Body of pancreas (tissue), 4 donors: ENCODE data around the gene NPAS2. TPM values are rescaled to one million over a fixed set of nuclear protein-coding genes. Genes with fewer than 3 reads are reported as not detected.
A peak's percentile ranks its signal among the peaks of the same experiment; 100 is the strongest.

ENCODE experiments used
- ATAC-seq: fragments of 150-250 bp; one replicate; pipeline ENCODE4 v1.9.1; 2016
- DNase-seq, 4 donors: peaks; one replicate each; pipeline ENCODE4 v3.0.0-alpha.2; 2019
- H3K27ac ChIP-seq, 4 donors: fragments of 200-600 bp; sonication (generic); 1 replicate in 3 of 4; 2 replicates in 1 of 4; pipeline versions ENCODE4 v1.5.1 to v1.6.1; 2016 to 2019; ENCODE audit warnings: mild to moderate bottlenecking in 1 of 4, mixed read lengths in 1 of 4, moderate library complexity in 1 of 4
- H3K27me3 ChIP-seq, 2 donors: fragments of 200-600 bp; sonication (generic); one replicate each; pipeline ENCODE4 v1.6.0; 2016; ENCODE audit warnings: mild to moderate bottlenecking in 1 of 2
- H3K36me3 ChIP-seq, 2 donors: fragments of 200-600 bp; sonication (generic); replicated peaks in 1 of 2; 2 replicates each; pipeline ENCODE4 v1.5.1; 2016; ENCODE audit warnings: low read depth in 2 of 2; ENCODE audit not compliant: insufficient read depth in 1 of 2
- H3K4me1 ChIP-seq: fragments of 200-600 bp; sonication (generic); one replicate; pipeline ENCODE4 v1.6.0; 2016
- H3K4me3 ChIP-seq, 2 donors: fragments of 200-600 bp; sonication (generic); 1 replicate in 1 of 2; 2 replicates in 1 of 2; pipeline ENCODE4 v1.5.1; 2016 to 2019
- H3K9me3 ChIP-seq, 3 donors: fragments of 200-600 bp; sonication (generic); 1 replicate in 2 of 3; 2 replicates in 1 of 3; pipeline ENCODE4 v1.5.1; 2016
- CTCF ChIP-seq, 7 experiments: fragments of 450-650 bp in 4 of 7; fragments of 200-600 bp in 3 of 7; sonication (generic) in 3 of 7; IDR thresholded peaks; one replicate each; pipeline ENCODE4 v1.5.1; 2016 to 2019; ENCODE audit warnings: antibody characterized with exemption in 7 of 7
- POLR2A ChIP-seq, 3 donors: fragments of 450-650 bp; IDR thresholded peaks; one replicate each; pipeline ENCODE4 v1.6.1; 2016; ENCODE audit warnings: antibody characterized with exemption in 3 of 3, mild to moderate bottlenecking in 2 of 3
- WGBS, 2 donors: methylation state at CpG; one replicate each; pipeline ENCODE4 v1.1.5; 2017; 5-methylcytosine and 5-hydroxymethylcytosine counted together
- intact Hi-C: fragments of 100-400 bp; cut with DNase I; formaldehyde crosslinking; loops from one replicate; pipeline ENCODE4 v1.15.1; 2023
- total RNA-seq, 2 donors: library from RNA; depleted of rRNA; stranded (reverse); fragments of >200 nt; gene quantifications; one replicate each; pipeline ENCODE4 v1.1.0, GENCODE V29; 2016

The NPAS2 gene
- total RNA-seq, 2 donors from 2014 or later = 32.7 to 51.7 TPM

- intact Hi-C loops = loop anchor here (10.0 kb wide), 1 partner anchor 71 kb away; the partner anchor contains the start of gene NPAS2
- Histone ChIP-seq H3K4me1 (peaks cover 27% of the 10 kb centered on the region), H3K9me3 (no peaks in the 10 kb centered on the region), H3K36me3 (no peaks in the 10 kb centered on the region), H3K27me3 (no peaks in the 10 kb centered on the region), H3K27ac (peak overlapping the region in 2 of 4 donors; percentile 41 to 43), H3K4me3 (no peak overlapping the region)
- WGBS, 2 donors = 53 to 72% methylated on average over 2 to 3 of the region's 3 CpGs
- ATAC-seq = no peak
- TF ChIP-seq POLR2A (IDR thresholded peaks at IDR 0.05) (no peak), CTCF (IDR thresholded peaks at IDR 0.05) (no peak)
- DNase-seq = no peak
These were observed 76.2 kb downstream of the NPAS2 start for GRCh38 chr2:100895934-100896685.

- Histone ChIP-seq H3K27me3 (no peaks in the 10 kb centered on the region), H3K27ac (no peak overlapping the region), H3K9me3 (no peaks in the 10 kb centered on the region), H3K4me3 (no peak overlapping the region), H3K36me3 (no peaks in the 10 kb centered on the region), H3K4me1 (peaks cover 35% of the 10 kb centered on the region)
- no peak for ATAC-seq
- no peak for TF ChIP-seq POLR2A (IDR thresholded peaks at IDR 0.05)
- no peak for TF ChIP-seq CTCF (IDR thresholded peaks at IDR 0.05)
- intact Hi-C loops = loop anchor here (10.0 kb wide), 1 partner anchor 73 kb away; the partner anchor contains the start of gene NPAS2
- WGBS, 2 donors = 81 to 90% methylated on average over 8 of the region's 8 CpGs
- no peak for DNase-seq
These were observed 78.2 kb downstream of the NPAS2 start for GRCh38 chr2:100898035-100898665.

- no peak for DNase-seq
- Histone ChIP-seq H3K27me3 (no peaks in the 10 kb centered on the region), H3K9me3 (no peaks in the 10 kb centered on the region), H3K4me1 (peaks cover 23% of the 10 kb centered on the region), H3K27ac (no peak overlapping the region), H3K4me3 (no peak overlapping the region), H3K36me3 (no peaks in the 10 kb centered on the region)
- 93% methylated on average over 5 of the region's 5 CpGs for WGBS, 2 donors
- no peak for TF ChIP-seq POLR2A (IDR thresholded peaks at IDR 0.05)
- TF ChIP-seq CTCF (IDR thresholded peaks at IDR 0.05) = no peak
- ATAC-seq = no peak
- intact Hi-C loops = no loop called here
These were observed 80.3 kb downstream of the NPAS2 start for GRCh38 chr2:100900156-100900795.

GRCh38 chr2:100902817-100903405 lies 83.0 kb downstream of the NPAS2 start:
- Histone ChIP-seq H3K27me3 (no peaks in the 10 kb centered on the region), H3K27ac (peak overlapping the region in 1 of 4 donors; percentile 28), H3K4me1 (peaks cover 13% of the 10 kb centered on the region), H3K9me3 (no peaks in the 10 kb centered on the region), H3K36me3 (peaks cover 0 to 2% of the 10 kb centered on the region in 2 donors), H3K4me3 (no peak overlapping the region)
- no peak for DNase-seq
- TF ChIP-seq POLR2A (IDR thresholded peaks at IDR 0.05) = no peak
- TF ChIP-seq CTCF (IDR thresholded peaks at IDR 0.05) = no peak
- intact Hi-C loops = no loop called here
- 54 to 55% methylated on average over 6 of the region's 6 CpGs for WGBS, 2 donors
- peak; percentile 68 for ATAC-seq
